ENCODE data around the gene SPINDOC. TPM values are rescaled to one million over a fixed set of nuclear protein-coding genes. Genes with fewer than 3 reads are reported as not detected.

The SPINDOC gene
- total and polyA plus RNA-seq, 4 donors, result 0.42 to 3.8 (median 2.9) TPM

GRCh38 chr11:63867511-63867910 lies 54.3 kb downstream of the SPINDOC start:
- H3K9me3 ChIP-seq (ENCODE audit: control insufficient read depth in 4 of 4, low read length in 3 of 4), result no peaks in the 10 kb centered on the region
- TF ChIP-seq RXRA (IDR thresholded peaks at IDR 0.05) (no peak), SP1 (IDR thresholded peaks at IDR 0.05) (no peak), EGR1 (IDR thresholded peaks at IDR 0.05; ENCODE audit: low read depth in 2 of 2) (no peak), MAX (IDR thresholded peaks at IDR 0.05) (no peak)
- WGBS, result 97% methylated on average over 4 of the region's 4 CpGs
- H3K36me3 ChIP-seq (ENCODE audit: control insufficient read depth in 4 of 4, insufficient read depth in 3 of 4, low read depth in 1 of 4, low read length in 3 of 4), result no peaks in the 10 kb centered on the region
- no peak overlapping the region for H3K4me3 ChIP-seq (ENCODE audit: low read depth in 1 of 3, low read length in 3 of 3)
- no peak overlapping the region for H3K27ac ChIP-seq (ENCODE audit: low read depth in 1 of 2, low read length in 2 of 2)
- no peak for DNase-seq (ENCODE audit: low spot score)
- H3K4me1 ChIP-seq (ENCODE audit: control insufficient read depth in 4 of 4, insufficient read depth in 4 of 4, low read length in 3 of 4), result peaks cover 2 to 48% (median 31%) of the 10 kb centered on the region in 4 donors
- H3K27me3 ChIP-seq (ENCODE audit: control insufficient read depth in 4 of 4, insufficient read depth in 4 of 4, low read length in 3 of 4), result no peaks in the 10 kb centered on the region
- H3K9ac ChIP-seq (ENCODE audit: low read depth in 1 of 2, low read length in 2 of 2), result no peak overlapping the region

DNA sequence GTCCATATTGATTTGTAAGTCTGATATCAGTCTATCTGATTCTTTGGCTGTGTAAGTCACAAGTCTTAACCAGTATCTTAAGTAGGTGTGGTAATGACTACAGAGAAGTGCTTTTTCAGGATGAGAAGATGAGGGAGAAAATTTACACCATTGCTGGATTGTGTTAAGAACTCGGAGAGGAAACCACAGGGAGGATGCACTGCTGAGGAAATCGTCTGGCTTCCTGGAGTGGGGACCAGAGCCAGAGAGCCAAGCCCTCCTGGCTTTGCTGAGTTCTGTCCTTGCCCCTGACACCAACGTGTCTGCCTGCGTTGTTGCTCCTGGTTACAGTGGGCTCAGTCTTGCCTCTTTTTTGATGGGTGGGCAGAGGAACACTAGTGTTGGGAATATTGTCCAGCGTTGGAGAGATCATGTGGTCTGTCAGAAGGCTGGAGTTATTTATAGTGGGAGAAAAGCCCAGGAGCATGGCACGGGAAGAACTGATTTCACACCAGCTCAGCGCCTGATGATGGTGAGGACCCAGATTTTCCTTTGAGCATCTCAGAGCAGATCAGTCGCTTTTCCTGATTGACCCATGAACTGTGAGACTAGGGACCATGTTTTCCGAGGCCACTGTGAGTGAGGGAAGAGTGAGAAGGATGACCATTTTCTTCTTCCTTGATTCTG lies 55.3 kb downstream of the SPINDOC start:
- no peak overlapping the region for H3K4me3 ChIP-seq (ENCODE audit: low read depth in 1 of 3, low read length in 3 of 3)
- DNase-seq (ENCODE audit: low spot score), result no peak
- H3K9me3 ChIP-seq (ENCODE audit: control insufficient read depth in 4 of 4, low read length in 3 of 4), result no peaks in the 10 kb centered on the region
- H3K36me3 ChIP-seq (ENCODE audit: control insufficient read depth in 4 of 4, insufficient read depth in 3 of 4, low read depth in 1 of 4, low read length in 3 of 4), result no peaks in the 10 kb centered on the region
- no peak for TF ChIP-seq JUND (IDR thresholded peaks at IDR 0.05)
- no peak for TF ChIP-seq HNF4A (conservative IDR thresholded peaks at IDR 0.05)
- no peak for TF ChIP-seq HNF4G (IDR thresholded peaks at IDR 0.05)
- no peak for TF ChIP-seq REST (IDR thresholded peaks at IDR 0.05)
- TF ChIP-seq RAD21 (IDR thresholded peaks at IDR 0.05), result no peak
- TF ChIP-seq TAF1 (conservative IDR thresholded peaks at IDR 0.05), result no peak
- TF ChIP-seq NR2F2 (IDR thresholded peaks at IDR 0.05), result no peak
- no peak for TF ChIP-seq FOXA2 (IDR thresholded peaks at IDR 0.05)
- no peak for TF ChIP-seq FOXA1 (IDR thresholded peaks at IDR 0.05)
- no peak for TF ChIP-seq SP1 (IDR thresholded peaks at IDR 0.05)
- no peak for TF ChIP-seq CTCF (IDR thresholded peaks at IDR 0.05; ENCODE audit: low read depth, low read length, missing input control)
- no peak for TF ChIP-seq MAX (IDR thresholded peaks at IDR 0.05)
- no peak overlapping the region for H3K9ac ChIP-seq (ENCODE audit: low read depth in 1 of 2, low read length in 2 of 2)
- H3K4me1 ChIP-seq (ENCODE audit: control insufficient read depth in 4 of 4, insufficient read depth in 4 of 4, low read length in 3 of 4), result peaks cover 5 to 50% (median 38%) of the 10 kb centered on the region in 4 donors
- 72% methylated on average over 9 of the region's 9 CpGs for WGBS
- no peaks in the 10 kb centered on the region for H3K27me3 ChIP-seq (ENCODE audit: control insufficient read depth in 4 of 4, insufficient read depth in 4 of 4, low read length in 3 of 4)
- no peak overlapping the region for H3K27ac ChIP-seq (ENCODE audit: low read depth in 1 of 2, low read length in 2 of 2)

All from liver (tissue), 9 donors.